ENCODE measurements around the gene NET1. TPM values are rescaled to one million over a fixed set of nuclear protein-coding genes. Genes with fewer than 3 reads are reported as not detected.
"Not testable (repeated sequence)": the region's sequence is repeated elsewhere in the genome, so short reads cannot be mapped to it uniquely, and the experiment has no call there.

Gene NET1
- total and polyA plus RNA-seq, 2 experiments from 2014 or later, result 62.5 to 96.4 TPM

DNA sequence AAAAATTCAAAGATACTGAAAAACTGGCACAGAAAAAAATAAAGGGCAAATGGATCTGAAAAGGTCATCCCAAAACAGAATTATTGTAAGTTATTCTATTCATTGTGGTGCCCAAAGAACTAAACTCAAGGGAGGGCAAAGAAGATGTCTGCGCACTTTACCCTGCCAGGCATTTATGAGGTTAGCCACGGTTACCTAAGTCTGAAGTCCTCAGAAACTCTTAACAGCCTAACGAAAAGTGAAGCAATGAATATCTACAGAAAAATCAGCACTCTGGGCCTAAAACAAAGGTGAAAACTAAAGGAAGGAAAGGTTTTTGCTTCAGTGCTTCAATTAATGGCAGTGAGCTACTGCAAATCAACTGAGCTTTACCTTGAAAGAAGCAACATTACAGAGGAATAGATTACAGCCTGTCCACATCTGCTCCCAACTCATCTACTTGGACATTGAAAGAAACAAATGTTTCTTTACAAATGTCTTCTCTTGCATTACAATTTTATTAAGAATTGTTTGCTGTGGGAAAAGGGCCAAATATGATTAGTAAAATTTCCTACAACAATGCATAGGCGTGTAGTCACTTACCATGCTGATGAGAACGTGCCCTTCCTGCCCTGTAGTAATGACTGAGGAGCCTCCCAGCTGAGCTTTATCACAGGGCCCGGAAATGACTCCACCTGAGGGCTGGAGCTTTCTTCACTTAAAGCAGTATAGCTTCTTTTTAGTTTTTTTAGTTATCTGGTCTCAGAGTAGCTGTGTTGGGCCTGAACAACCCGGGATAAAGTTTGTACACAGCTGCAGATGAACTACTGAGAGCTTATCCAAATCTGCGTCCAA lies 7.9 kb upstream of the NET1 start, which contains the start of gene TUBAL3:
TSS of gene TUBAL3 (minus strand) at position 621 of the 834 bp plus-strand sequence. CDS start at position 585, 36 bp downstream.
- Histone ChIP-seq H3K9me3 (ENCODE audit: low read depth) (no peaks in the 10 kb centered on the region), H3K27ac (no peak within 1 kb of the TSS), H4K20me1 (ENCODE audit: insufficient read depth, poor library complexity, severe bottlenecking) (no peaks in the 10 kb centered on the region), H3K36me3 (replicated peaks; ENCODE audit: insufficient read depth, low read depth) (no peaks in the 10 kb centered on the region), H3K79me2 (no peaks in the 10 kb centered on the region), H3K4me3 (no peak within 1 kb of the TSS), H3K27me3 (no peaks in the 10 kb centered on the region), H3K4me2 (no peak within 1 kb of the TSS), H3K4me1 (ENCODE audit: insufficient read depth) (no peaks in the 10 kb centered on the region), H2AFZ (no peak within 1 kb of the TSS), H3K9me2 (replicated peaks; ENCODE audit: insufficient read depth) (no peaks in the 10 kb centered on the region)
- TF ChIP-seq EZH2phosphoT487 (IDR thresholded peaks at IDR 0.05; ENCODE audit: low read depth, severe bottlenecking, unreplicated experiment), result no peak
- TF ChIP-seq, protein P1, sequence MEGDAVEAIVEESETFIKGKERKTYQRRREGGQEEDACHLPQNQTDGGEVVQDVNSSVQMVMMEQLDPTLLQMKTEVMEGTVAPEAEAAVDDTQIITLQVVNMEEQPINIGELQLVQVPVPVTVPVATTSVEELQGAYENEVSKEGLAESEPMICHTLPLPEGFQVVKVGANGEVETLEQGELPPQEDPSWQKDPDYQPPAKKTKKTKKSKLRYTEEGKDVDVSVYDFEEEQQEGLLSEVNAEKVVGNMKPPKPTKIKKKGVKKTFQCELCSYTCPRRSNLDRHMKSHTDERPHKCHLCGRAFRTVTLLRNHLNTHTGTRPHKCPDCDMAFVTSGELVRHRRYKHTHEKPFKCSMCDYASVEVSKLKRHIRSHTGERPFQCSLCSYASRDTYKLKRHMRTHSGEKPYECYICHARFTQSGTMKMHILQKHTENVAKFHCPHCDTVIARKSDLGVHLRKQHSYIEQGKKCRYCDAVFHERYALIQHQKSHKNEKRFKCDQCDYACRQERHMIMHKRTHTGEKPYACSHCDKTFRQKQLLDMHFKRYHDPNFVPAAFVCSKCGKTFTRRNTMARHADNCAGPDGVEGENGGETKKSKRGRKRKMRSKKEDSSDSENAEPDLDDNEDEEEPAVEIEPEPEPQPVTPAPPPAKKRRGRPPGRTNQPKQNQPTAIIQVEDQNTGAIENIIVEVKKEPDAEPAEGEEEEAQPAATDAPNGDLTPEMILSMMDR (IDR thresholded peaks at IDR 0.05; ENCODE audit: poor library complexity), result no peak
- no peak for TF ChIP-seq EZH2 (IDR thresholded peaks at IDR 0.05; ENCODE audit: borderline replicate concordance)
- WGBS (ENCODE audit: low lambda C conversion rate, missing lambda C conversion rate), result 81% methylated on average over 8 of the region's 8 CpGs
- DNase-seq (ENCODE audit: low spot score), result no peak

DNA sequence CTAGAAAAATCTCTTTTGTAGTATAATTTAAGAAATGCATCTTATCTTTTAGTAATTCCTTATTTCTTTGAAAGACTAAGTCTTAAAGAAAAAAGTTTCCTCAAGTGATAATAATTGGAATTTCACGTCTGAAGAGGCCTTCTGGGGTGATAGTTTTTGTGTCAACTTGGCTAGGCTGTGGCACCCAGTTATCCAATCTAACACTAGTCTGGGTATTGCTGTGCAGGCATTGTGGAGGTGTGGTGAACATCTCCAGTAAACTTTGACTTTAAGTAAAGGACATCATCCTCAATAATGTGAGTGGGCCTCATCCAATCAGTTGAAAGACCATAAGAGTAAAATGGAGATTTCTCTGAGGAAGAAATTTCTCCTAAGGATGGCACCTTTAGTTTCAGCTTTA lies 5.4 kb upstream of the NET1 start:
- Histone ChIP-seq H3K27ac (no peak overlapping the region), H3K4me3 (no peak overlapping the region)

DNA sequence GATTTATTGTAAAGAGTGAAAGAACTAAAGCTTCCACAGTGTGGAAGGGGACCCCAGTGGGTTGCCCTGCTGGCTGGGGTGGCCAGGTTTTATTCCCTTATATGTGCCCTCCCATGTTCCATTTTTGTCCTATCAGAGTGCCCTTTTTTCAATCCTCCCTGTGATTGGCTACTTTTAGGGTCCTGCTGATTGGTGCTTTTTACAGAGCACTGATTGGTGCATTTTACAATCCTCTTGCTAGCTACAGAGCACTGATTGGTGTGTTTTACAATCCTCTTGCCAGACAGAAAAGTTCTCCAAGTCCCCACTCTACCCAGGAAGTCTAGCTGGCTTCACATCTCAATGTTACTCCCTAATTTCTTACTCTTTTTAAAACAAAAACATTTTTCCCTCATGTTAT lies 1.6 kb upstream of the NET1 start:
- DNase-seq (ENCODE audit: low spot score); H3K4me2 ChIP-seq; H3K9me3 ChIP-seq (ENCODE audit: low read depth); H3K4me3 ChIP-seq; H3K36me3 ChIP-seq (replicated peaks; ENCODE audit: insufficient read depth, low read depth); H3K27me3 ChIP-seq; H2AFZ ChIP-seq; H4K20me1 ChIP-seq (ENCODE audit: insufficient read depth, poor library complexity, severe bottlenecking); H3K4me1 ChIP-seq (ENCODE audit: insufficient read depth); H3K27ac ChIP-seq; H3K9me2 ChIP-seq (replicated peaks; ENCODE audit: insufficient read depth): not testable (repeated sequence)
- peaks cover 24% of the 10 kb centered on the region for H3K79me2 ChIP-seq

More for the DNA sequence above, 5.4 kb upstream of the NET1 start:
- Histone ChIP-seq H3K4me1 (ENCODE audit: insufficient read depth) (no peaks in the 10 kb centered on the region), H3K9me3 (ENCODE audit: low read depth) (no peaks in the 10 kb centered on the region), H3K79me2 (no peaks in the 10 kb centered on the region), H3K9me2 (replicated peaks; ENCODE audit: insufficient read depth) (no peaks in the 10 kb centered on the region), H4K20me1 (ENCODE audit: insufficient read depth, poor library complexity, severe bottlenecking) (no peaks in the 10 kb centered on the region), H3K27me3 (no peaks in the 10 kb centered on the region), H2AFZ (no peak overlapping the region), H3K4me2 (no peak overlapping the region), H3K36me3 (replicated peaks; ENCODE audit: insufficient read depth, low read depth) (no peaks in the 10 kb centered on the region)
- DNase-seq (ENCODE audit: low spot score), result no peak
- 57% methylated on average over 1 of the region's 1 CpG for WGBS (ENCODE audit: low lambda C conversion rate, missing lambda C conversion rate)
- TF ChIP-seq, protein P1 (IDR thresholded peaks at IDR 0.05; ENCODE audit: poor library complexity), result no peak
- TF ChIP-seq EZH2 (IDR thresholded peaks at IDR 0.05; ENCODE audit: borderline replicate concordance) (no peak), EZH2phosphoT487 (IDR thresholded peaks at IDR 0.05; ENCODE audit: low read depth, severe bottlenecking, unreplicated experiment) (no peak)

DNA sequence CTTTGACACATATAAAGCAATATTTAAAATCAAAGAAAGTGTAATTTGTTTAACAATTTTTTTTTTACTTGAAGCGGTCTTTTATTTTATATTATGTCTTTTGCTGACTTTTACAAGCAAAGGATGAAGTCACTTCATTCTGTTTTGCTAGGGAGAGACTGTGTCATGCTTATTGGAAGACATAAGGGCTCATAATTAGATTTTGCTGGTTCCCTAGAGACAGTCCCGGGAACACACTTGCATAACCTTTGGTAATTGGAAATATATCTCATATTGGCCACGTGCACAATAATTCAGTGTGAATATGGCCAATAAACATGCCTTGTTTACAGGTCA lies 448 bp upstream of the NET1 start:
- Histone ChIP-seq H4K20me1 (ENCODE audit: insufficient read depth, poor library complexity, severe bottlenecking) (no peaks in the 10 kb centered on the region), H3K27ac (no peak overlapping the region), H3K9me2 (replicated peaks; ENCODE audit: insufficient read depth) (no peaks in the 10 kb centered on the region), H3K4me3 (no peak overlapping the region), H2AFZ (peak overlapping the region; percentile 70), H3K4me1 (ENCODE audit: insufficient read depth) (no peaks in the 10 kb centered on the region), H3K4me2 (peak overlapping the region; percentile 77), H3K9me3 (ENCODE audit: low read depth) (no peaks in the 10 kb centered on the region), H3K36me3 (replicated peaks; ENCODE audit: insufficient read depth, low read depth) (no peaks in the 10 kb centered on the region), H3K79me2 (peaks cover 35% of the 10 kb centered on the region), H3K27me3 (no peaks in the 10 kb centered on the region)
- WGBS (ENCODE audit: low lambda C conversion rate, missing lambda C conversion rate), result 64% methylated on average over 3 of the region's 3 CpGs
- TF ChIP-seq EZH2phosphoT487 (IDR thresholded peaks at IDR 0.05; ENCODE audit: low read depth, severe bottlenecking, unreplicated experiment), result no peak
- TF ChIP-seq, protein P1 (IDR thresholded peaks at IDR 0.05; ENCODE audit: poor library complexity), result no peak
- TF ChIP-seq EZH2 (IDR thresholded peaks at IDR 0.05; ENCODE audit: borderline replicate concordance), result no peak
- DNase-seq (ENCODE audit: low spot score), result no peak
